Activated naive CD4-positive, alpha-beta T cell treated with anti-CD3 and anti-CD28 coated beads, Interleukin-2, amount 50 U/mL, for 72 hours (primary cell): ENCODE measurements around the gene TBC1D2B. TPM values are rescaled to one million over a fixed set of nuclear protein-coding genes. Genes with fewer than 3 reads are reported as not detected.
"Not testable (repeated sequence)": the region's sequence is repeated elsewhere in the genome, so short reads cannot be mapped to it uniquely, and the experiment has no call there.

Source experiments
- ATAC-seq, 2 donors: fragments of 150-1000 bp; cut with Tn5 transposase; 2 replicates each; pipeline ENCODE4 v1.10.0; 2021; ENCODE audit warnings: mild to moderate bottlenecking in 2 of 2, moderate library complexity in 2 of 2
- DNase-seq, 2 donors: peaks; one replicate each; pipeline ENCODE4 v3.0.0; 2021 to 2022; ENCODE audit warnings: low spot score in 2 of 2
- H3K27ac Mint-ChIP-seq, 2 donors: one replicate each; pipeline ENCODE4 v1.8.0; 2022; ENCODE audit warnings: mild to moderate bottlenecking in 2 of 2, mixed read lengths in 2 of 2
- H3K36me3 Mint-ChIP-seq, 2 donors: one replicate each; pipeline ENCODE4 v1.8.0; 2022; ENCODE audit warnings: mixed read lengths in 2 of 2
- H3K9me3 Mint-ChIP-seq, 2 donors: one replicate each; pipeline ENCODE4 v1.8.0; 2022; ENCODE audit warnings: mixed read lengths in 2 of 2
- total RNA-seq, 2 donors: library from RNA; stranded (reverse); gene quantifications; one replicate each; pipeline ENCODE4 v1.2.3, GENCODE V29; 2022

The TBC1D2B gene
- total RNA-seq, 2 donors from 2014 or later: 55.9 to 82.2 TPM

DNA sequence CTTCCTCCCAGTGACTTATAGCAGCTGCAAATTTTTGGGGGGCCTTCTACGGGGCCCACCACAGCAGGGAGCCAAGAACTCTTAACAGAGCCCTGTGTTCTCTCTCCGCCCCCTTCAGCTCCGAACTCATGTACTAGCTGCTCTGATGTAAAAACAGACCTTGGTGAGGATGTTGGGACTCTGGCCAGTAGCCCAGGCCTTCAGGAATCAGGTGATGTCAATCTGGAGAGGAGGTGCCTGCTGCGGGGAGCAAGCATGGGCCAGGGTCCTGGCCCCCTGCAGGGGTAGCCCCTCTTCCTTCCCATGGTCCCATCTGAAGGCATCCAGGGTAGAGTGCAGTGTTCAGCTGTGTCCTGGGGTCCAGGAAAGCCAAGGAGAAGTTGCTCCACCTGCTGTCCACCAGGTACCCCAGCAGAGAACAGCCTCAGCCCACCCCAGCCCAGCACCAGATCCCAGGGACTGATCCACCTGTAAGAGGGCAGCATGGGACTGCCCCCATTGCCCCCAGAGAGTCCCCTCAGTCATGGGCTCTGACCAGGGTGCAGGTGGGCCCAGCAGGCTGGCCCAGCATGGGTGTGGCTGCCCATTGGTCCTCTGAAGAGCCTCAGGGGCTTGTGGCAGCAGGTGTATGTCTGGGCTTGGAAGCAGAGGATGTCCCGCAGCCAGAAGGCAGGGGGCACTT, 126.3 kb downstream of the TBC1D2B start:
- DNase-seq, H3K9me3 Mint-ChIP-seq, H3K27ac Mint-ChIP-seq, ATAC-seq, H3K36me3 Mint-ChIP-seq: not testable (repeated sequence)

DNA sequence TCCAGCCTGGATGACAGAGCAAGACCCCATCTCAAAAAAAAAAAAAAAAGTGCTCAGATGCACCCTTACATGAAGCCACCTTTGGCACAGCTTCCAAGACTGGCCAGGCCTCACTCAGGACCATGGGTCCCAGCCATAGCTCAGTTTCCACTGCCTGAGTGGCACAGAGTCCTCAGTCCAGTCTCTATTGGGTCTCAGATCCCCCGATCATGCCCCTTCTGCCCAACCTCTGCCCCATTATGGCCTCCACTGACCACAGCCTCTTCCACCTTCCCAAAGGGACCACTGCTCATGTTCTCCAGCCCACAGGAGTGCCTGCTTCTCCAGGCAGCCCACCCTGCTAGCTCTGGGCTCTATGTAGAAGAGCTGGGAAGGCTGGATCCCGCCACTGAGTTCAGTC, 127.0 kb downstream of the TBC1D2B start:
- ATAC-seq, H3K36me3 Mint-ChIP-seq, DNase-seq, H3K9me3 Mint-ChIP-seq, H3K27ac Mint-ChIP-seq: not testable (repeated sequence)

DNA sequence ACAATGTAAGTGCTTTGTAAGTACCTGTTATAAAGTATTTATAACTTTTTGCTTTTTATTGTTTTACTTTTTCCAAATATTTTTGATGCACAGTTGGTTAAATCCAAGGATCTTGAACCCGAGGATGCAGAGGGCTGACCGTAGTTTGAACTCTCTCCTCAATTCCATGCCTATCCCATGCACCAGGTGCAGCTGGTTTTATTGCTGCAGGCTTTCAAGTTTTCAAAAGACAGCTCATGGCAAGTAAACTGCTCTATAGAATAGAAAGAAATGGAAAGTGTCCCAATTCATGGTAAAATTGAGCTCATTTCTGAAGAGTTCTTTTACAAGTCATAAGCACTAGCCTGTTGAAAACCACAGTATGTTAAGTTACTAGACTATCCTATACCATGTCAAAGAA, 131.9 kb downstream of the TBC1D2B start:
- H3K9me3 Mint-ChIP-seq: no peaks in the 10 kb centered on the region
- no peaks in the 10 kb centered on the region for H3K36me3 Mint-ChIP-seq
- no peak overlapping the region for H3K27ac Mint-ChIP-seq
- DNase-seq (no peak), ATAC-seq (no peak)

Other genes starting within 250 kb of the TBC1D2B start
- not detected for gene SH2D7, start 14.8 kb upstream of the TBC1D2B start, total RNA-seq
- gene CIB2, start 53.7 kb upstream of the TBC1D2B start, total RNA-seq: 1 to 10 TPM; 1.4 to 1.6 TPM
- gene IDH3A, start 71.7 kb upstream of the TBC1D2B start, total RNA-seq: 100 to 1,000 TPM; 131 to 138 TPM
- not detected for gene ACSBG1, start 156.9 kb upstream of the TBC1D2B start, total RNA-seq
- gene DNAJA4, start 186.9 kb upstream of the TBC1D2B start, total RNA-seq: 10 to 100 TPM; 39.0 to 57.1 TPM
- 10 to 100 TPM; 52.3 to 54.1 TPM for gene SKIC8, start 221.9 kb upstream of the TBC1D2B start, total RNA-seq